RCC 7860 (cell line): ENCODE data around the gene B4GALNT4.
"Not testable (repeated sequence)": the region's sequence is repeated elsewhere in the genome, so short reads cannot be mapped to it uniquely, and the experiment has no call there.

ENCODE experiments used
- DNase-seq: peaks from one replicate; pipeline ENCODE4 v3.0.0-alpha.2; 2015; ENCODE audit warnings: low spot score
- FAIRE-seq: peaks from 2 replicates; lab custom pipeline; 2012; peaks lifted over from hg19 to GRCh38; lab: Jason Lieb, UNC

The B4GALNT4 gene

DNA sequence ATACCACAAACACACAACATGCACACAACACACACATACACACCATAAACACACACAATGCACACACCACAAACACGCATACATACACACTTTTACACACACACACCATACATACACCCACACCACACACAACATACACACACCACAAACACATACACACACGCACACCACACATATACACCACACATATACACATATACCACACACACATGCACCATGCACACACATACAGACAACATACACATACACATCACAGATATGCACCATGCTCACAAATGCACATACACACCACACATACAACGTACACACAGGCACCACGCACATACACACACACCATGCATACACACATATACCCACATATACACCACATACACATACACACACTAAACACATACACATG lies 11.7 kb upstream of the B4GALNT4 start:
- FAIRE-seq, result no peak
- no peak for DNase-seq

DNA sequence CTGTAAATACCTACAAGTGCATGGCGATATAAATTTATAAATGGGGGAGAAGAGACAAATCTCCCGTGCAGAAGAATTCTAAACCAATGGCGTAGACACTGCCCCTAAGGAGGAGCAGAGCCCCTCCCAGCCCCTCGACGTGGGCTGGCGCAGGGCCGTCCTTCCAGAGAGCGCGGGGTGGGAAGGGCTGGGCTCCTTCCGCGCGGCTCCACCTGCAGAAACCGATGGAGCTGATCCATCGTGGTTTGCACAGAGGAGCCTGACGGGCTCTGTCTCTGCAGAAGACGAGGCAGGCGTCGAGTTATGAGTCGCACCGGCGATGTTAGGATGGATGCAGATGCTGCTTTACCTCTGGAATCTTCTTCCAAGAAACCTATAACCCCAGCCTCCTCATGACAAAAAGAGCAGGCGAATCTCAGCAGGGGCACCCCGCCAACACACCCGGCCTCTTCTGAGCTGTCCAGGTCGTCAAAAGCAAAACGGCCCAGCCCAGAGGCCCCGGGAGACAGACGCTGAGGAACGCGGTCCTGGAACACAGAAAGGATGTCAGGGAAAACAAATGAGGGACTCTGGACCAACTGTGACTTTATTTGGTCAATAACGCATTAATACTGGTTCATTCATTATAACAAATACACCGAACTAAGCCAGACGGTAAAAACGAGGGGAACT lies 11.0 kb upstream of the B4GALNT4 start:
- no peak for FAIRE-seq
- no peak for DNase-seq

DNA sequence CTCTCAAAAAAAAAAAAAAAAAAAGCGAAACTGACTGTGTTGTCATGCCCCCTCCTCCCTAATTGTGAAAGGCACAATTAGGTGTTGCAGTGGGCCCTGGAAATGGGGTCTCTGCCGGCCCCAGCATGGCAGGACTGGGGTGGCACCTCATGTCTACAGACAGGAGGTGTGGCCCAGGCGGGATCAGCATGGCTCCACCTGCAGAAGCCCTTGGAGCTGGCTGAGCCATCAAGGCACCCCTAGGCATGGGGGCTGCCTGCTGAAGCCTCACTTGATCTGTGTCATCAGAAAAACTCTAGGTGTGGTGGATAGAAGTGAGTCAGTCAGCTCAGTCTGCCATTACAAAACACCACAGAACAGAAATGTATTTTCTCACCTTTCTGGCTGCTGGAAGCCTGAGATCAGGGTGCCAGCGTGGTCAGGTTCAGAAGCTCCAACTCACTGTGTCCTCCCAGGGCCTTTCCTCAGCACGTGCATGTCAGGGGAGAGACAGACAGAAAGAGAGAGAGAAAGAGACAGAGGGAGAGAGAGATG lies 10.1 kb upstream of the B4GALNT4 start:
- peak; percentile 8 for DNase-seq
- no peak for FAIRE-seq

DNA sequence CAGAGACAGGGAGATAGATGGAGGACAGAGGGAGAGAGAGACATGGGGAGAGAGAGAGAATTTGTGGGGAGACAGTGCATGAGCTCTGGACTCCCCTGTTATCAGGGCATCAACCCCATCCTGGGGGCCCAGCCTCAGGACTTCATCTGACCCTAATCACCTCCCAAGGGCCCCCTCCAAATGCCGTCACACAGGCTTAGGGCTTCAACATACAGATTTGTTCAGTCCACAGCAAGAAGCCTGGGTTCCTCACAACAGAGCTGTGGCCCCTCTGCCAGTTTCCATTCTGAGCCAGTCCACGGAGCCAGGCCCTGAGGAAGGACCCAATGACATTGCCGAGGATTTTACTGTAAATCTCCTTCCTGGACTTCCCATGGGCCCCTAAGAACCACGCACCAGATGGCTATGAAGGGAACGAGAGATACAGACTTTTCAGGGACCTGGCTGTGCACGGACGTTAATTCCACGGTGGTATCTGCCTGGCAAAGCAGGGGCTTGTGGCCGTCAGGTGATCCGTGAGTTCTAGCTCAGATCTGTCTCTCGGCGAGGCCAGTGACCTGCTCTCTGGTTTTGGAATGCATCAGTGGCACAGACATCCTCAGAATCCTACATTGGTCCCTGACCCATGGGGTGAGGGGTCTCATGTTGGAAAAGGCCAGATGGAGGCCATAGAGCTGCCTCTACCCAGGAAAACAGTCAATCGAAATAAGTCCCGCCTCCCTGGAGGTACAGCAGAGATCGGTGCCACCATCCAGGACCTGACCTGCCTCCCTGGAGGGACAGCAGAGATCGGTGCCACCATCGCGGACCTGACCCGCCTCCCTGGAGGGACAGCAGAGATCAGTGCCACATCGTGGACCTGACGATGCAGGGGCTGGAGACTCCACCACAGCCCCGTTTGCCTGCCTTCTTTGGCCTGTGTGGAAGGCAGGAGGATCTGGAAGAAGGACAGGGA lies 8.7 kb upstream of the B4GALNT4 start:
- FAIRE-seq, result no peak
- DNase-seq, result no peak

DNA sequence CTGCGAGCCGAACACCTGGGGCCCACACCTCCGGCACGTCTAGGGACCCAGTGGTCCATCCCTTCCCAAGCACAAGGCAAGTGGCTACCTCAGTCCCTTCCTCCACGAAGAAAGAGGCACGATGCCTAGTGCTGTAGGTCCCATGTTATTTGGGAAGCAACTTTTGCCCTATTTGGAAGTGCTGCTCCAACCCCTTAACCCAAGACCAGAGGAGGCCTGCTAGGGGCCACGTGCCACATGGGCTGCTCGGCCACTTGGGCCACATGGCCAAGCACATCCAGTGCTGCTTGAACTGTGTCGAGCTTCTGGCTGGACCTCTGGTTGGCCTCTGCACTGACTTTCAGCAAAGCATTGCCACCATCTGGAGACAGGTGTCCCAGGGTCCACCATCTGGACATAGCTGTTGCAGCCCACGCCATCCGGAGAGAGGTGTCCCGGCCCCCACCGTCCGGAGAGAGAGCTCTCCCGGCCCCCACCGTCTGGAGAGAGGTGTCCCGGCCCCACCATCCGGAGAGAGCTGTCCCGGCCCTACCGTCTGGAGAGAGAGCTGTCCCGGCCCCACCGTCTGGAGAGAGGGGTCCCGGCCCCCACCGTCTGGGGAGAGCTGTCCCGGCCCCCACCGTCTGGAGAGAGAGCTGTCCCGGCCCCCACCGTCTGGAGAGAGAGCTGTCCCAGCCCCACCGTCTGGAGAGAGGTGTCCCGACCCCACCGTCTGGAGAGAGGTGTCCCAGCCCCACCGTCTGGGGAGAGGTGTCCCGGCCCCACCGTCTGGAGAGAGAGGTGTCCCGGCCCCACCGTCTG lies 6.5 kb upstream of the B4GALNT4 start:
- no peak for DNase-seq
- FAIRE-seq, result no peak

DNA sequence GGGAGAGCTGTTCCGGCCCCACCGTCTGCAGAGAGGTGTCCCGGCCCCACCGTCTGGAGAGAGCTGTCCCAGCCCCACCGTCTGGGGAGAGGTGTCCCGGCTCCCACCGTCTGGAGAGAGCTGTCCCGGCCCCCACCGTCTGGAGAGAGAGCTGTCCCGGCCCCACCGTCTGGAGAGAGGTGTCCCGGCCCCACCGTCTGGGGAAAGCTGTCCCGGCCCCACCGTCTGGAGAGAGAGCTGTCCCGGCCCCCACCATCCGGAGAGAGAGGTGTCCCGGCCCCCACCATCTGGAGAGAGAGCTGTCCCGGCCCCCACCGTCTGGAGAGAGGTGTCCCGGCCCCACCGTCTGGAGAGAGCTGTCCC lies 5.9 kb upstream of the B4GALNT4 start:
- not testable (repeated sequence) for FAIRE-seq, DNase-seq

DNA sequence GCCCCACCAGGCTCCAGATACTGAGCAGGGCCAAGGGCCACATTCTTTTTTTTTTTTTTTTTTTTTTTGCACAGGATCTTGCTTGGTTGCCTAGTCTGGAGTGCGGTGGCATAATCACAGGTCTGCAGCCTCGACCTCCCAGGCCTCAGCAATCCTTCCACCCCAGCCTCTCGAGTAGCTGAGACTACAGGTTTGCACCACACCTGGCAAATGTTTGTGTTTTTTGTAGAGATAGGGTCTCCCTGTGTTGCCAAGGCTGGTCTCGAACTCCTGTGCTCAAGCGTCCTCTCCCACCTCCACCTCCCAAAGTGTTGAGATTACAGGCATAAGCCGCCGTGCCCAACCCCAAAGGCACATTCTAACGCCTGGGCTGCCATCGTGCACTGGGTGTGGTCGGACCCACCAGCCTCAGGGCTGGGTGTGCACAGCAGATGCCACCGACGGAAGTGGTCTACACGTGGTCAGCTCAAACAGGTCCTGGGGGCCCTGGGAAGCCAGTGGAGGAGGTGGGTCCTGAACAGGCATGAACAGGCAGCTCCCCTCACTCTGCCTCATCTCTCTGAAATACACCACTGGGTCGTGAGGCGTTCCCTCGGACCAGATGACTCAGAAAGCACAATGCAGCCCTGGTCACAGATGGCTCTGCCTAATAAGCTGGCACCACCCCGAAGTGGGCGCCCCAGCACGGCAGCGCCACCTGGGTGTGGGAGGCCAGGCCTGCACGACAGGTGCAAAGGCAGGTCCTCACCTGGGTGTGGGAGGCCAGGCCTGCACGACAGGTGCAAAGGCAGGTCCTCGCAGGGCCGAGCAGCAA lies 5.1 kb upstream of the B4GALNT4 start:
- DNase-seq (peak; percentile 19), FAIRE-seq (no peak)

DNA sequence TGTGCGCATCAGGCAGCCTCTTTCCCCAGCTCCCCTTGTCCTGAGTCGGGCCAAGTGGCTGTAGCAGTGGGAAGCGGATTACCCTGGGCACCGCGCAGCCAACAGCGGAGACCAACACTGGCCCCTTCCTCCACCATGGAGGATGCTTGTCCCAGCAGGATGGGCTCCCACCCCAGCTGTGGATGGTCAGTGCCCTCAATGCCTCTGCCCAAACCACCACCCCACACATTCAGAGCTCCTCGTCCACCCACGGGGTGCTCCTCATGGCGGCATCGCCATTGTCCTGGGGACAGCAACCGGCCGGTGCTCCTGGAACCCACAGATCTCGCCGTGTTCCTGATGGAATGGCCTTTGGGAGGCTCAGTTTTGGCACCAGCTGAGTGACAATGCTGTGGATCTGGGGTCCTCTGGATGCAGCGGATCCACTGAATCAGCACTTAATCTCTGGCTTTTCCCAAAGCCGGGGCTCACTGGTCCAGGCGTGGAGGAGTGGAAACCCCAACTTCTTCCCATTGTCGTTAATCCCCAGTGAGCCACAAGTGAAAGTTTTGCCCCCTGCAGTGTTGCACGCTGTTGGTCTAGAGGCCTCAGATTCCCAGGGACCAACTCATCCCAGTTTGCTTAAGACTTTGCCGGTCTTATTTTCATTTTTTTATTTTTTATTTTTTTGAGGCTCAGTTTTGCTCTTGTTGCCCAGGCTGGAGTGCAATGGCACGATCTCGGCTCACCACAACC lies 4.1 kb upstream of the B4GALNT4 start:
- no peak for DNase-seq
- FAIRE-seq, result no peak

DNA sequence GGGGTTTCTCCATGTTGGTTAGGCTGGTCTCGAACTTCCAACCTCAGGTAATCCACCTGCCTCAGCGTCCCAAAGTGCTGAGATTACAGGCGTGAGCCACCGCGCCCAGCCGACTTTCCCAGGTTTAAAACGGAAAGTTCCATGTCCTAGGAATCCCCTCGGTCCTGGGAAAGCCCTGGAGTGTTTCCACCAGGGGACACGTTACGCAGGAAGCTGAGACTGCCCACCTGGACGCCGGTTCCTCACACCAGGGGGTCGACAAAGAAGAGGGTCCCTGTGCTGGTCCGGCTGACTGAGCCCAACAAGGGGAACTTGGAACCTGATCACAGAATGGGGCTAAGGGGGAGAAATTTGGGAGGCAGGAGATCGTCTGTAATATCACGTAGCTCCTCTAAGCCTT lies 3.5 kb upstream of the B4GALNT4 start:
- no peak for FAIRE-seq
- no peak for DNase-seq

DNA sequence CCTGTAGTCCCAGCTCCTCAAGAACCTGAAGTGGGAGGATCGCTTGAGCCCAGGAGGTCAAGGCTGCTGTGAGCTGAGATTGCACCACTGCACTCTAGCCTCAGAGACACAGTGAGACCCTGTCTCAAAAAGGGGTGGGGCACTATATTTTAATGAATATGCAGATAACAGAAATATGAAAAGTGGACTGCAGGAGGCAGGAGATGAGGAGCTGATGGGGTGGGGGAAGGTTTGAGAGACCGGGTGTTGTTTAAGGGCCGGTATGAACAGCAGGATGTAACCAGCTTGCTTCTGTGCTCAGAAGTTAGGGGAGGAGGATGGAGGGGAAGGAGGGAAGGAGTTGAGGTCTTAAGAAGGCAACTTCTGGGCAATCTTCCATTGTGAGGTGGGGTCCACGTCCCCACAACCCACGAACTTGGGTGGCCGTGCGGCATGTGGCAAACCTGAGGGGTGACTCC lies 1.3 kb upstream of the B4GALNT4 start:
- FAIRE-seq, result no peak
- no peak for DNase-seq

DNA sequence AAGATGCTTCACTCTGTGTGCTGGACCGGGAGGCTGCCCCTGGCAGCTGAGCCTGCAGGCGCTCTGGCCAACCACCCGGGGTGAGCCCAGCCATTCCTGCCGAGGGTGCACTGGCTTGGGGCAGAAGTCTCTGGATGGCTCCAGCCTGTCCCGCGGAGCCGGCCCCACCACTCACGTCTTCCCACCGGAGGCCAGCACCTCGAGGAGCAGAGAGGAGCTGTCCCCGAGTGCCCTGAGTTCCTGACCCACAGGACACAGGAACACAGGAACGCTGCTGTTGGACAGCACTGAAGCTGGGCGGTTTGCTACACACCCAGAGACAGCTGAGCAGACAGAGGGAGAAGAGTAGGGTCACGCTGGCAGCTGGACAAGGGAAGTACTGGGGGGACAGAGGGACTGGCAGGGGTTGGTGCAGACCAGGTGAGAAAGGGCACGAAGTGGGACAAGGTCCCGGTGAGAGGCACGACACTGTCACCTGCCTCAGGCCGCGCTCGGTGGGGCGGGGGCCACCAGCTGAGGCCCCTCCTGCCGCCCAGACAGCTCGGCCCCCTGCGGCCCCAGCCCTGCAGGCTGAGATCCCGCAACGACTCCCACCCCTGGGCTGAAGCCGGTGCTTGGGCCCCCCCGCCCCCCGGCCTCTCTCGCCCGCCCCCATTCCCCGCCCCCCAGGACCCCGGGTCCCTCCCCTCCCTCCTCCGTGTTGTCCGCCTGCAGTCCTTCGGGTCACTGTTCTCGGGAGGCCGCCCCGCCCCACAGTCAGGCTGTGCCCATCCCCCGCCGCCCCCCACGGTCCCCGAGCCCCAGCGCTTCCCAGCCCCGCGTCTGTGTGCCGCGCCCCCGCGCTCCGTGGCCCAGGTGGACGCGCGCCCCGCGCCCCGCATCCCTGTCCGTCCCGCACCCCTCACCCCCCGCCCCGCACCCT lies 624 bp upstream of the B4GALNT4 start:
- no peak for DNase-seq
- FAIRE-seq, result no peak

DNA sequence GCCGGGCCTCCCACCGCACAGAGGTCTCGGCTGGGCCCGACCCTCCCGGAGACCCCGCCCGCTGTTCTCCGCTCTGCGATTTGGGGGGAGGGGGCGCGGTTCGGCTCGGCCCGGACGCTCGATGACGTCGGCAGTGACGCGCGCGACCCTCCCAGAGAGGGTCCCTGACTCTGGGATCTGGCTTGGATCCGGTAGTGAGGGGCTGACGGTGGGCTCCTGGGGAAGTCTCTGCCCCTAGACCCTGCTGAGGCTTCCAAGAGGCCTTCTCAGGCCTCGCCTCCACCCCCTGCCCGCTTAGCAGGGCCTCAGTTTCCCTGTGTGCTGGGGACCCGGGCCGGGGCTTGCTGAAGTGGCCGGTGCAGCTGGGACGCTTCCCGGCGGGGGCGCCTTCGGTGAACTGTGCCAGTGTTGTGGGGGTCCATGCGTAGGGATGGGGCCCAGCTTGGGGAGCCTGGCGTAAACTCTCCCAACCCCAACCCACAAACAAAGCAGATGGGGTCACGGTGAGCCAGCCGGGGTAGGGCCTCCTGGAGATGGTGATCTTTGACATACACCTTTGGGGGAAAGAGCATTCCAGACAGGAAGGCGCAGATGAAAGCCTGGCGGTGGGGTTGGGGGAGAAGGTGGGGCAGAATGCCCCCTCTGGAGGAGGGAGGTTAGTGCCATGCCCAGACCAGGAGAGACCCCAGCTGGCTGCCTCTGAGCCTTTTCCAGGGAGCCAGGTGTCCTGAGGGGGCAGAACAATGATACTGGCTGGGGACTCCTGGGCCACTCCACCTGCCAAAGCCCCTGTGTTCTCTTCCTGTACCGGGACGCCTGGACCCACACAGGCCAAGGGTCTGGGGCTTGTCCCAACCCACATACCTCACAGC lies 1.0 kb downstream of the B4GALNT4 start:
- DNase-seq, result no peak
- no peak for FAIRE-seq

DNA sequence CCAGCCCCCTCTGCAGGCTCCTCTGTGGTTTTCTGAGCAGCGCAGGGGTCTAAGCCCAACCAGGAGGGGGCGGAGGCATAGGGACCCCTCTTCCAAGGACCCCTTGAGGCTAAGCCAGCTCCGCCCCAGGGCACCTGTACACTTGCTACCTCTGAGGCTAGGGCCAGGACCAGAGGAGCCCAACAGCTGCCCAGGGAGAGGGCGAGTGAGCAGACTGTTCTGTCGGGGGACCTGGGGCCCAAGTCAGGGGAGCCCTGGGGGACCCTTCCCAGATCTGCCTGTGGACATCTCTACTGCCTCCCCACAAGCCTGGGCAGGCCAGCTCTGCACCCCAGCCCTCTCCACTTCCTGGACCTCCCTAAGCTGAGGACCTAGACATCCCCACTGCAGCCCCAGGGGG lies 1.8 kb downstream of the B4GALNT4 start:
- FAIRE-seq (no peak), DNase-seq (no peak)

DNA sequence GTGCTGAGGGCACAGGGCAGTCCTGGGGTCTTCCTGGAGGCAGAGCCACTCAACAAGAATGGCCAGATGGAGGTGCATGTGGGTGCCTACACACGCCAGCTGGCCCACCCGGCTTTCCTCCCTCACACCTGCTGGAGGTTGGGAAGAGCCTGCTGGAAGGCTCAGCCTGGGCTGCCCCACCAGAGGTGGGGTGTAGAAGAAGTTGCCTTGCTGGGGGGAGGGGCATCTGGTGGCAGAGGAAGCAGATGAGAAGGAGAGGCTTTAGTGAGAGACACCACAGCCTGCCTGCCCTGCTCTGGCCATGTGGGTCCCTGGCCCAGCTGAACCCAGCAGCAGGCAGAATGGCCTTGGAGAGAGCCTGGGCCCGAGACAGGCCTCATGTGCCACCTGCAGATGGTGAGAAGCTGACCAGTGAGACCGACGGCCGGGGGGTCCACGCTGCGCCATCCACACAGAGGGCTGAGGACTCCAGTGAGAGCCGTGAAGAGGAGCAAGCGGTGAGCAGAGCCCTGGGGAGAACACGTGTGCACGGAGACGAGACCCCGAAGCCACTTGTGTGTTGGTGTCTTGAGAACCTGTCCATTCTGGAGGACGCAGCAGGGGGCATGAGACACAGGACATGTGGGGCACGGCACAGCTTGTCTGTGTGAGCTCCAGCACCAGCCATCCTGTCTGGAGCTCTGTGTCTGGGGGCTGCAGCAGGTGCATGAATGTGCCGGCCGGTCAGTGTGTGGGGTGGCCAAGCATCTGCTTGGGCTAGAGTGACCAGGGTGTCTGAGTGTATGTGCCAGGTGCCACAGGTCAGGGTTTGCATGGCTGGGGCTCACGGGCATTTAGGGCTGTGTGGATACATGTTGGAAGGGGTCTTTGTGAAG lies 2.7 kb downstream of the B4GALNT4 start:
- DNase-seq (no peak), FAIRE-seq (no peak)

DNA sequence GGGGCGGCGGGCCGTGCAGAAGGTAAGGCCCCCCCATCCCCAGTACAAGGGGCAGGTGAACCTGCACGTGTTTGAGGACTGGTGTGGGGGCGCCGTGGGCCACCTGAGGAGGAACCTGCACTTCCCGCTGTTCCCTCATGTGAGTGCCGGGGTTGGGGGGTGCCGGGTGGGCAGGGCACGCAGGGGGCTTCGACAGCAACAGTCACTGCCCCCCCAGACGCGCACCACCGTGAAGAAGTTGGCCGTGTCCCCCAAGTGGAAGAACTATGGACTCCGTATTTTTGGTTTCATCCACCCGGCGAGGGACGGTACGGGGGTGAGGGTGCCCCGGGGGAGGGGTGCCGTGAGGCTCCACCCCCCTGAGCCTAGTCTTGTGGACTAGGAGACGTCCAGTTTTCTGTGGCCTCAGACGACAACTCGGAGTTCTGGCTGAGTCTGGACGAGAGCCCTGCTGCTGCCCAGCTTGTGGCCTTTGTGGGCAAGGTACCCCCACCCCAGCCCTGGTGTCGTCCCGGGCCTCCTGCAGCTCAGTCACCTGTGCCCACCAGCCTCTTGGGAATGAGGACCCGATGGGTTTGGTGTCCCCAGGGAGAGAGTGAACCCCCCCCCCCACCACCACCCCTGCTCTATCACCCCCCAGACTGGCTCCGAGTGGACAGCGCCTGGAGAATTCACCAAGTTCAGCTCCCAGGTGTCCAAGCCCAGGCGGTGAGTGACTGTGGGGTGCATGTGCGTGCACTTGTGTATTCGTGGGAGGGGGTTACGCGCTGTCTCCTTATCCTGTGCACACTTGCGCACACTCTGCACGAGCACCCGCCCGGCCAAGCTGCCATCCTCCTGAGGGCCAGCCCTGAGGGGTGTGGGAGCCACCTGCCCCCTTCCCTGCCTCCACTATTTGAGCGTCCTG lies 3.8 kb downstream of the B4GALNT4 start:
- no peak for DNase-seq
- FAIRE-seq, result no peak
